HG03108 (cell line): ENCODE results near the gene JARID2.

ENCODE experiments used
- ATAC-seq: cut with Tn5 transposase; IDR thresholded peaks from one replicate; pipeline ENCODE4 v1.9.1; 2021; ENCODE audit warnings: moderate library complexity; ENCODE audit not compliant: unreplicated experiment

JARID2 gene

GRCh38 chr6:15330174-15330944 is 84.5 kb downstream of the JARID2 start:
- ATAC-seq = no peak

DNA sequence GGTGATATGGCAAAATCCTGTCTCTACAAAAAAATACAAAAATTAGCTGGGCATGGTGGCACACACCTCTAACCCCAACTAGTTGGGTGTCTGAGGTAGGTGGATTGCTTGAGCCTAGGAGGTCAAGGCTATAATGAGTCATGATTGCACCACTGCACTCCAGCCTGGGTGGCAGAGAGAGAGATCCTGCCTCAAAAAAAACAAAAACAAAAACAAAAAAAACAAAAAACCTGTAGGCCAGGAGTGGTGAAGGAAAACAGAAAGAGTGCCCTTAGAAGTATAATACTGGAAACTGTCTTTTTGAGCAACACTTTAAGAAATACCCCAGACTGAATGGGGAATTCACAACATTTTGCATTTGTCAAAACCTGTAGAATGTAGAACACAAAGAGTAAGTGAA is 85.3 kb downstream of the JARID2 start:
- ATAC-seq = no peak

- ATAC-seq = no peak
Observed at GRCh38 chr6:15331629-15332251, 85.9 kb downstream of the JARID2 start.

GRCh38 chr6:15332446-15332845 is 86.6 kb downstream of the JARID2 start:
- ATAC-seq = no peak

GRCh38 chr6:15335385-15335784 is 89.5 kb downstream of the JARID2 start:
- ATAC-seq = no peak

DNA sequence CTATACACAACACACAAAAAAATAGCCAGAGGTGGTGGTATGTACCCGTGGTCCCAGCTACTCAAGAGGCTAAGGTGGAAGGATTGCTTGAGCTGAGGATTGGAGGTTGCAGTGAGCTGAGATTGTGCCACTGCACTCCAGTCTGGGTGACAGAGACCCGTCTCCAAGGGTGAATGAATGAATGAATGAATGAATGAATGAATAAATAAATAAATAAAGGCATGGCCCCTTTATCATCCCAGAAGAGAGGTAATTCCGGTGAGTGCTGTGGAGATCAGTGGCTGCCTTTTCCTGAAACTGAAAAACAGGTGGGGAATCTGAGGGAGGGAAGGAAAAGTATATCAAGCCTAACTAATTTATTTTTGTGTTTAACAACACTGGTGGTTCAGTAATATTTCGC is 90.0 kb downstream of the JARID2 start:
- ATAC-seq = no peak

DNA sequence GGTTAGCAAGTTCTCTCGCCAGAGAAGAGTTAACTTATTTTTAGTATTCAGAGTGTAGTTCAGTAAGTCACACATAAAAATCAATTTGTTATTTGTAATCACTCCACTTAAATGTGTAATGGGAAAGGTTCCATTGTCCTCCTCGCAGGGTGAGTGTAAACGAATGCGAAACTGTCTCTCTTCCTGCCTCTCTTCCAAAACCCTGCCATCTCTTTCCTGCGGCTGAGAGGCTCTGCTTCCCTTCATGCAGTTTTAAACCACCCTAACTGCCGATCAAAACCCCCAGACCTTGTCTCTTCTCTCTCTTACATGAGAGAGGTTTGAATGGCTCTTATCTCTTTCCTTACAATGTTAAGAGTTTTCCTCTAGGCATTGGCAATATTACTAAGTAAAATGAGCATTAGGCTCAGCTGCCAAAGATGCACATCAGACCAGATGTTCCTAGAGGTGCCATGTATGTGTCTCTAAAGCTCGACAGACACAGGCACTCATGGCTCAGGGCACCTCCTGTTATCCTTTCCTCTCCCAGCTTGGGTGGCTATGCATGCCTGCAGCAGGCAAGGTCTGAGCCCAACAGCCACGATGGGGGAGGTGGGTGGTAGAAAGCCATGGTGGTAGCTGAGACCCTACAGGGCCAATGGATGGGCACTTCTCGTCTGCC is 91.2 kb downstream of the JARID2 start:
- ATAC-seq = no peak

DNA sequence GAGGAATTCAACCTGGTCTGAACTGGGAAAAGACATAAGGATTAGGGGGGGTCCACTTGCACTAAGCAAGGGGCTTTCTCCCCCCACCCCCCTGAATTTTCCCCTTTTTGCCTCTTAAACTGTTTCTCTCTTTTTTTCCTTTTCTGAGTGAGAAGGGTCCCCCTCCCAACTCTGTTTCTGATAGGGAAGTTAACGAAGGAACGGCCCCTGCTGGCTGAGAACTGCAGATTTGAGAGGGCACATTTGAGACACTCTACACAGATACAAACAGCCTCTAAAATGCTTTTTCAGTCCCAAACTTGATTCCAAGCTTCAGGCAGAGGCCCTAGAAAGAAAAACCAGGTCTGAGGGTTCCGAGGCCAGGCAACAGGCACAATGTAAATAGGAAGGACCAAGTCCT is 91.7 kb downstream of the JARID2 start:
- ATAC-seq = no peak

- ATAC-seq = no peak
Observed at GRCh38 chr6:15338476-15338875, 92.6 kb downstream of the JARID2 start.

GRCh38 chr6:15339081-15339480 is 93.2 kb downstream of the JARID2 start:
- no peak for ATAC-seq

- ATAC-seq = no peak
Observed at GRCh38 chr6:15340105-15340601, 94.3 kb downstream of the JARID2 start.

- peak; percentile 60 for ATAC-seq
Observed at GRCh38 chr6:15340775-15341174, 94.9 kb downstream of the JARID2 start.

DNA sequence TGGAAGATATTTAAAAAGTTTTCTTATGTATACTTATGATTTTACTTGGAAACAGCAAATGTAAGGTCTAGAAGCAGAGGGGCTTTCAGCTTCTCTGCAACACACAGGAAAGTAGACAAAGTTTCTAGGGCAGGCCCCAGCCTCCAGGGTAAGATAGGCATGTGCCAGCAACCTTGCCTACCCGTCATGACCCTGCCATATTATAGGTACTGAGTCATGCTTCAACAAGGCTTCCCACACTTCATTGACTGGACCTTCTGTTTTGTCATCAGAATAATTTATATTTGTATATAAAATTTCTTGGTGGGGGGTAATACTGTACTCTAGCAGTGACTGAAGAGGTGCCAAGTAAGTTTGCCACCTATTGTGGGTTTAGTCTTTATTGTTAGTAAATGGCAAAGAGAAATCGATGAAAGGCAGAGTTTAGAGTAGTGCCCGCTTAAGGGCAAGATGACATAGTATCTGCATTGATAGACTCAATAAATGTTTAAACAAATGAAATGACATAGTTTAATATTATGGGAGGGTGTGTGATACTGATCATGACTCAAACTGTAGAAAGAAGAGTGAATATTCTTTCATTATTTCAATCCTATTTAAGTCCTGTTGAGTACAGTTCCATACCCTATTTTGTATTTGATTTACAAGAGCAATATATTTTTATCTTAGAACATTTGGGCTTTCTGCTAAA is 95.6 kb downstream of the JARID2 start:
- no peak for ATAC-seq

- ATAC-seq = no peak
Observed at GRCh38 chr6:15342114-15342513, 96.2 kb downstream of the JARID2 start.

DNA sequence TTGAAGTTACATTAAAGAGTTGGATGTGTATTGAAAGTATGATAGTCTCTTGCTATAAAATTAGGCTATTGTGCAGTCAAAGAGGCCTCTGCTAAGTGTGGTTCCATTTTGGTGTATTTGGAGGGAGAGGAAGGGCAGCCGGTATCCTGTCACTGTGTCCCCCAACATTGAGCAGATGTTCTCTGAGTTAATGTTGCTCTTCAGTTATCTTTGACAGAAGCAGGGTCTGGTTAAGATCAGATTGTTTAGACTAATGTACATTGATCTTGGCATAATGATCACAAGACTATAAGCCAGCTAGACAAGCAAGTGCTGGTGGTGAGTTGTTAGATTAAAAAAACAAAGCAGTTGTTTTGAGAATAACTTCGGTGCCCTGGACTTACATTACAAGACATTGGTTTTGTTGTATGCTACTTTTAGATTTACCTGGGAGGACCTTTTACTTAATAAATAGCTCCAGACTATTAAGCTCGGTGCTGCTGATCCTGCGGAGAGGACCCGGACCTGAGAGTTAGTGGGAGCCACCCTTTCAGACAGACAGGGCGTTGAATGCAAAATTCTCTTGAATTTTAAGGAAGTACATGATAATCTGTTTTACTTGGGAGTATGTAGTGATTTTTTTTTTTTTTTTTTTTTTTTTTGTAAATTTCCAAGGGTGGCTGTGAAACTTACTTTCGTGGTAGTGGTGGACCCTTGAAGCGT is 97.8 kb downstream of the JARID2 start:
- ATAC-seq = no peak

GRCh38 chr6:15344192-15344519 is 98.3 kb downstream of the JARID2 start:
- ATAC-seq = no peak

- no peak for ATAC-seq
Observed at GRCh38 chr6:15344831-15345230, 99.0 kb downstream of the JARID2 start.

DNA sequence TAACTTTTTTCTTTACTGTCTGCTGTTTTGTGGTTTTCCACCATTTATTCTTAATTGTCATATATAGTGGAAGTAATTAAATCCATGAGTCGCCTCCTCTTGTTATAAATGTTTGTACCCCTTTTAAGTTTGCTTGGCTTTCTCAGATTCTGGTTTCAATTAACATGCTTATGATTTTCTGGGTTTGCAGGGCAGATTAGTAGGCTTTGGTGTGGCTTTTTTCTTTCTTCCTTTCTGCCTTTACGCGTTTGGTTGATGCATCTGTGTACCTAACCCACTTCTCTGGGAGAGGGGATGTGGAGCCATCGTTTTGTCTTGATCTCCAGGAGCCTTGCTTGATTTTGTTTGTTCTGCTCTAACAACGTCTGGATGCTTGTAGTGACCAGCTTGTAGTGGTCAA is 100.4 kb downstream of the JARID2 start:
- no peak for ATAC-seq

DNA sequence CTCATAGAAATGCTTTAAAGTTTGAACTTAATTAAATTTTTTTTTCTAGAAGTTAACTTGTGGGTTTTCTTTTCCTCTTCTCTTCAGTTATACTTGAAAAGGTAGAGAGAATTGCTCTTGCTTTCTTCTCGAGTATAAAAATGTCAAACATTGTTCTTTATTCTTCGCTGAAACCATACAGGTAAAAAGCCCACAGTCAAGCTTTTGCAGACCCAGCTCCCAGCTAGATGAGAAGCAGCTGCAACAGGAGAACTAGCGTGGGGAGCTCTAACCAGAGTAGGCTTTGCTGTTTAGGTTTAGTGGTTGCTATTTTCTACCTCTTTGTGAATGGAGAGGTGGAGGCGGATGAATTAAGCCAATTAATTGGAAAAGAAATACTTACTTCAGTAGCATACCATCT is 102.7 kb downstream of the JARID2 start:
- no peak for ATAC-seq

DNA sequence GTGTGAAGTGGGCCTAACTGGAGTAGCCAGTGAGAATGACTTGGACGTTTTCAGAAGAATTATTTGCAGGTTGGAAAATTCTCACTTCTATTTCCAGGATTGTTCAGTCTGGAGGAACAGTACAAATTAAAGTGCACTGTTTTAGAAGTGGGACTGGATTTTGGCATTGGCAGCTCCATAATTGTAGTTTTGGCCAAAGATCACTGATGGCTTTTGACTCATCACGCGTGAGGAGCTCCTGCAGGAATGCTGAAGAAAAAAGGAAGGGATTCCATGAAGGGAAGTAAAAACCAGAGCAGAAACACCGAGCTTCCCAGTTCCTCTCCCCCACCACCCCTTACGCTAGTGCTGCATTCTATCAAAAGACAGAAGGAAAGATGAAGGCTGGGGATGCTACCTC is 103.5 kb downstream of the JARID2 start:
- no peak for ATAC-seq
